Peyer's patch (tissue), 4 donors: ENCODE results near the gene FAM53C.

Experiments used
- POLR2A ChIP-seq, 2 donors: fragments of 450-650 bp; IDR thresholded peaks; one replicate each; pipeline ENCODE4 v1.5.1; 2017; ENCODE audit warnings: antibody characterized with exemption in 2 of 2, mild to moderate bottlenecking in 2 of 2, moderate library complexity in 2 of 2
- TF ChIP-seq, protein P1 (sequence below), 6 experiments: fragments of 450-650 bp in 4 of 6; fragments of 200-600 bp in 2 of 6; sonication (generic) in 1 of 6; IDR thresholded peaks; one replicate each; pipeline ENCODE4 v1.5.1; 2017 to 2019; ENCODE audit warnings: antibody characterized with exemption in 6 of 6, mild to moderate bottlenecking in 3 of 6, moderate library complexity in 1 of 6

DNA sequence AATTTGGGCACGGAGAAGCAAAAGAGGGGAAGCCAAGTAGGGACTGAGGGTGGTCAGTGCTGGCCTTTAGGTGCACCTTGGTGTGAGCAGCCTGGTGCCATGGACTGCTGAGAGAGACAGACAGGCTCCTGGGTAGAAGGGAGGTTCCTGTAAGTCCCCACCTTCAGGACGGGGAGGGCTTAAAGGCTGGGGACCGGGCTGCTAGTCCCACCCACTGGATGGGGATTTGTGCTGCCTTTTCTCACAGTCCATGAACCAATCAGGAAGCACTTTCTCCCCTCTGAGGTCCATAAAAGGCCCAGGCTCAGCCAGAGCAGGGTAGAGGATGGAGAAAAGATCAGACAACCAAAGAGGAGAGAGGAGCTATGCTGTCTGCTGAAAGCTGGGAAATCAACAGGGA lies 21.7 kb upstream of the FAM53C start:
- TF ChIP-seq, protein P1, sequence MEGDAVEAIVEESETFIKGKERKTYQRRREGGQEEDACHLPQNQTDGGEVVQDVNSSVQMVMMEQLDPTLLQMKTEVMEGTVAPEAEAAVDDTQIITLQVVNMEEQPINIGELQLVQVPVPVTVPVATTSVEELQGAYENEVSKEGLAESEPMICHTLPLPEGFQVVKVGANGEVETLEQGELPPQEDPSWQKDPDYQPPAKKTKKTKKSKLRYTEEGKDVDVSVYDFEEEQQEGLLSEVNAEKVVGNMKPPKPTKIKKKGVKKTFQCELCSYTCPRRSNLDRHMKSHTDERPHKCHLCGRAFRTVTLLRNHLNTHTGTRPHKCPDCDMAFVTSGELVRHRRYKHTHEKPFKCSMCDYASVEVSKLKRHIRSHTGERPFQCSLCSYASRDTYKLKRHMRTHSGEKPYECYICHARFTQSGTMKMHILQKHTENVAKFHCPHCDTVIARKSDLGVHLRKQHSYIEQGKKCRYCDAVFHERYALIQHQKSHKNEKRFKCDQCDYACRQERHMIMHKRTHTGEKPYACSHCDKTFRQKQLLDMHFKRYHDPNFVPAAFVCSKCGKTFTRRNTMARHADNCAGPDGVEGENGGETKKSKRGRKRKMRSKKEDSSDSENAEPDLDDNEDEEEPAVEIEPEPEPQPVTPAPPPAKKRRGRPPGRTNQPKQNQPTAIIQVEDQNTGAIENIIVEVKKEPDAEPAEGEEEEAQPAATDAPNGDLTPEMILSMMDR (IDR thresholded peaks at IDR 0.05) = no peak
- TF ChIP-seq POLR2A (IDR thresholded peaks at IDR 0.05) = no peak
